Muscle layer of colon (tissue), 2 donors: ENCODE measurements around the gene NEDD4L.

Experiments used
- H3K27ac ChIP-seq: one replicate; pipeline ENCODE4 v1.7.0; 2013; ENCODE audit warnings: low read depth, mild to moderate bottlenecking, low read length, moderate library complexity
- H3K27me3 ChIP-seq, 2 donors: one replicate each; pipeline ENCODE4 v1.7.0; 2013; ENCODE audit warnings: low read length in 2 of 2, mild to moderate bottlenecking in 2 of 2; ENCODE audit not compliant: insufficient read depth in 2 of 2, control insufficient read depth in 1 of 2
- H3K36me3 ChIP-seq: one replicate; pipeline ENCODE4 v1.7.0; 2013; ENCODE audit warnings: mild to moderate bottlenecking, low read length; ENCODE audit not compliant: insufficient read depth
- H3K4me1 ChIP-seq: one replicate; pipeline ENCODE4 v1.7.0; 2013; ENCODE audit warnings: mild to moderate bottlenecking, low read length; ENCODE audit not compliant: insufficient read depth
- H3K4me3 ChIP-seq, 2 donors: one replicate each; pipeline ENCODE4 v1.7.0; 2013; ENCODE audit warnings: low read length in 2 of 2, low read depth in 1 of 2, mild to moderate bottlenecking in 1 of 2, moderate library complexity in 1 of 2
- H3K9ac ChIP-seq: one replicate; pipeline ENCODE4 v1.7.0; 2013; ENCODE audit warnings: low read length
- H3K9me3 ChIP-seq: one replicate; pipeline ENCODE4 v1.7.0; 2013; ENCODE audit warnings: mild to moderate bottlenecking, low read length
- donor health status: abdominal sarcoma.
- donor health status: Adenocarcinoma of cecum.

NEDD4L gene

GRCh38 chr18:58350526-58350925, 306.5 kb downstream of the NEDD4L start:
- Histone ChIP-seq H3K27me3 (no peaks in the 10 kb centered on the region), H3K27ac (no peak overlapping the region), H3K9me3 (no peaks in the 10 kb centered on the region), H3K4me3 (no peak overlapping the region), H3K4me1 (no peaks in the 10 kb centered on the region), H3K9ac (no peak overlapping the region), H3K36me3 (peaks cover 26% of the 10 kb centered on the region)

DNA sequence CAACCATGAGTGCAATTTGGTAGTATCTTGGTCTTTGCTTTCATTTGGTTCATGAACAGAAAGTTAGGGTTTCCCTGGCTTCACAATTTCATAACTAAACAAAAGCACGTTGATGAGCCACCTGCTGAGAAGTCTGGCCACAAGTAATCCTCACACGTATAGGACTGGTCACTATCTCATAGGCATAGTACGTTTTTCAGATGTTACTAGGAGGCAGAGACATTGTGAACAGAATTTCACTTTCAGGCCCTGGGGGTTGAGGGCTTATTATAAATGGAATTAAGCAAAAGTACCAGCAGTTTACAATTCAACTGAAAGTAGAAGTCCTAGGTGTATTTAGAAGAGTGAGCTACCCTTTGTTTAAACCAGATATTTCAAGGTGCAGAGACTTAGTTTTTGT, 307.8 kb downstream of the NEDD4L start:
- no peak overlapping the region for H3K27ac ChIP-seq
- H3K4me1 ChIP-seq: no peaks in the 10 kb centered on the region
- peaks cover 31% of the 10 kb centered on the region for H3K36me3 ChIP-seq
- no peaks in the 10 kb centered on the region for H3K27me3 ChIP-seq
- no peak overlapping the region for H3K4me3 ChIP-seq
- H3K9me3 ChIP-seq: no peaks in the 10 kb centered on the region
- H3K9ac ChIP-seq: no peak overlapping the region

- no peak overlapping the region for H3K9ac ChIP-seq
- no peaks in the 10 kb centered on the region for H3K9me3 ChIP-seq
- no peak overlapping the region for H3K27ac ChIP-seq
- H3K4me1 ChIP-seq: no peaks in the 10 kb centered on the region
- no peaks in the 10 kb centered on the region for H3K27me3 ChIP-seq
- H3K4me3 ChIP-seq: no peak overlapping the region
- peaks cover 37% of the 10 kb centered on the region for H3K36me3 ChIP-seq
Measured at GRCh38 chr18:58353581-58353980, 309.6 kb downstream of the NEDD4L start.

- no peak overlapping the region for H3K27ac ChIP-seq
- H3K4me1 ChIP-seq: no peaks in the 10 kb centered on the region
- no peaks in the 10 kb centered on the region for H3K9me3 ChIP-seq
- H3K36me3 ChIP-seq: peaks cover 37% of the 10 kb centered on the region
- H3K27me3 ChIP-seq: no peaks in the 10 kb centered on the region
- no peak overlapping the region for H3K4me3 ChIP-seq
- H3K9ac ChIP-seq: no peak overlapping the region
Measured at GRCh38 chr18:58354051-58354450, 310.0 kb downstream of the NEDD4L start.

GRCh38 chr18:58354791-58355190, 310.8 kb downstream of the NEDD4L start:
- Histone ChIP-seq H3K27me3 (no peaks in the 10 kb centered on the region), H3K36me3 (peaks cover 35% of the 10 kb centered on the region), H3K27ac (no peak overlapping the region), H3K9ac (no peak overlapping the region), H3K4me3 (no peak overlapping the region), H3K9me3 (no peaks in the 10 kb centered on the region), H3K4me1 (no peaks in the 10 kb centered on the region)

GRCh38 chr18:58355243-58355642, 311.2 kb downstream of the NEDD4L start:
- no peak overlapping the region for H3K27ac ChIP-seq

GRCh38 chr18:58359218-58359617, 315.2 kb downstream of the NEDD4L start:
- Histone ChIP-seq H3K9ac (no peak overlapping the region), H3K4me1 (peaks cover 27% of the 10 kb centered on the region)

More at GRCh38 chr18:58355243-58355642, 311.2 kb downstream of the NEDD4L start:
- H3K9ac ChIP-seq: no peak overlapping the region
- peaks cover 30% of the 10 kb centered on the region for H3K36me3 ChIP-seq
- no peaks in the 10 kb centered on the region for H3K4me1 ChIP-seq
- H3K4me3 ChIP-seq: no peak overlapping the region
- H3K9me3 ChIP-seq: no peaks in the 10 kb centered on the region
- H3K27me3 ChIP-seq: no peaks in the 10 kb centered on the region

GRCh38 chr18:58359620-58360019, 315.6 kb downstream of the NEDD4L start:
- Histone ChIP-seq H3K27ac (no peak overlapping the region), H3K9me3 (no peaks in the 10 kb centered on the region), H3K27me3 (no peaks in the 10 kb centered on the region), H3K4me1 (peaks cover 27% of the 10 kb centered on the region), H3K36me3 (peaks cover 15% of the 10 kb centered on the region), H3K4me3 (no peak overlapping the region), H3K9ac (no peak overlapping the region)

More at GRCh38 chr18:58359218-58359617, 315.2 kb downstream of the NEDD4L start:
- Histone ChIP-seq H3K4me3 (no peak overlapping the region), H3K36me3 (peaks cover 15% of the 10 kb centered on the region), H3K27me3 (no peaks in the 10 kb centered on the region), H3K27ac (no peak overlapping the region), H3K9me3 (no peaks in the 10 kb centered on the region)

- Histone ChIP-seq H3K27ac (no peak overlapping the region), H3K27me3 (no peaks in the 10 kb centered on the region), H3K4me1 (peaks cover 27% of the 10 kb centered on the region), H3K9me3 (no peaks in the 10 kb centered on the region), H3K9ac (no peak overlapping the region), H3K4me3 (no peak overlapping the region), H3K36me3 (peaks cover 18% of the 10 kb centered on the region)
Measured at GRCh38 chr18:58360324-58360723, 316.3 kb downstream of the NEDD4L start.

- H3K4me1 ChIP-seq: peaks cover 27% of the 10 kb centered on the region
- no peaks in the 10 kb centered on the region for H3K9me3 ChIP-seq
- peaks cover 24% of the 10 kb centered on the region for H3K36me3 ChIP-seq
- no peak overlapping the region for H3K4me3 ChIP-seq
- peak overlapping the region; percentile 57 for H3K27ac ChIP-seq
- H3K27me3 ChIP-seq: no peaks in the 10 kb centered on the region
- no peak overlapping the region for H3K9ac ChIP-seq
Measured at GRCh38 chr18:58361212-58361611, 317.2 kb downstream of the NEDD4L start.

- peaks cover 29% of the 10 kb centered on the region for H3K36me3 ChIP-seq
- H3K4me3 ChIP-seq: no peak overlapping the region
- no peaks in the 10 kb centered on the region for H3K27me3 ChIP-seq
- no peaks in the 10 kb centered on the region for H3K9me3 ChIP-seq
- H3K27ac ChIP-seq: peak overlapping the region; percentile 57
- H3K4me1 ChIP-seq: peaks cover 27% of the 10 kb centered on the region
- H3K9ac ChIP-seq: no peak overlapping the region
Measured at GRCh38 chr18:58362027-58362575, 318.1 kb downstream of the NEDD4L start.

- H3K4me3 ChIP-seq: no peak overlapping the region
- H3K9ac ChIP-seq: no peak overlapping the region
- no peaks in the 10 kb centered on the region for H3K9me3 ChIP-seq
- no peaks in the 10 kb centered on the region for H3K27me3 ChIP-seq
- H3K27ac ChIP-seq: peak overlapping the region; percentile 57
- H3K4me1 ChIP-seq: peaks cover 27% of the 10 kb centered on the region
- H3K36me3 ChIP-seq: peaks cover 30% of the 10 kb centered on the region
Measured at GRCh38 chr18:58362829-58363271, 318.8 kb downstream of the NEDD4L start.
